ENCODE measurements around the gene LARP1. TPM values are rescaled to one million over a fixed set of nuclear protein-coding genes. Genes with fewer than 3 reads are reported as not detected.
A peak's percentile ranks its signal among the peaks of the same experiment; 100 is the strongest.
"Not testable (repeated sequence)": the region's sequence is repeated elsewhere in the genome, so short reads cannot be mapped to it uniquely, and the experiment has no call there.

LARP1 gene
- polyA plus RNA-seq, 4 donors: 16.8 to 104 (median 43.0) TPM

DNA sequence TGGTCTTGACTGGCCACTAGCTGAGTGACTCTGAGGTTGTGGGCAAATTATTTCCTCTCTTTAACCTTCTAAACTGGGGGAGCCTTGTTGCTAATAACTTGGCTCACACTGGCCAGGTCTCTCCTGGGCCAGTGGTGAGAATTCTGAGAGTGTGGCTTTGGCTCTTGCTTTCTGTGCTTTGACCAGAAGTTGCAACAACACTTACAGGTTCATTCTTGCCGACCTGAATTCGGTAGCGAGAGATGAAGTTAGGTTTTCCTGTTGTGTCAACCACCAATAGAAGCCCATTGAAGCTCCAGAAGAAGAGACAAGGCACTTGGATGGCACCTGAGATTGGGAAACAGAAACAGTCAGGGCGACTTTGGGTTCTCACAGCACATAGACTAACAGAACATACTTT is 75.4 kb downstream of the LARP1 start:
- Histone ChIP-seq H3K36me3 (ENCODE audit: control insufficient read depth in 3 of 3, insufficient read depth in 2 of 3, low read depth in 1 of 3, low read length in 3 of 3) (peaks cover 0 to 35% (median 0%) of the 10 kb centered on the region in 3 donors), H3K4me3 (ENCODE audit: low read depth in 1 of 3, low read length in 3 of 3) (no peak overlapping the region), H3K27ac (ENCODE audit: low read depth in 1 of 3, low read length in 2 of 3) (peak overlapping the region in 1 of 3 donors; percentile 14), H3K9me3 (ENCODE audit: control insufficient read depth in 2 of 2, insufficient read depth in 1 of 2, low read depth in 1 of 2, low read length in 1 of 2) (no peaks in the 10 kb centered on the region), H3K27me3 (ENCODE audit: control insufficient read depth in 3 of 3, insufficient read depth in 3 of 3, low read length in 3 of 3) (no peaks in the 10 kb centered on the region), H3K4me1 (ENCODE audit: control insufficient read depth in 3 of 3, insufficient read depth in 2 of 3, low read depth in 1 of 3, low read length in 2 of 3) (peaks cover 0 to 11% (median 0%) of the 10 kb centered on the region in 3 donors)
- DNase-seq: no peak
- FAIRE-seq: no peak
- 92 to 96% (median 94%) methylated on average over 4 of the region's 4 CpGs for WGBS, 3 donors

DNA sequence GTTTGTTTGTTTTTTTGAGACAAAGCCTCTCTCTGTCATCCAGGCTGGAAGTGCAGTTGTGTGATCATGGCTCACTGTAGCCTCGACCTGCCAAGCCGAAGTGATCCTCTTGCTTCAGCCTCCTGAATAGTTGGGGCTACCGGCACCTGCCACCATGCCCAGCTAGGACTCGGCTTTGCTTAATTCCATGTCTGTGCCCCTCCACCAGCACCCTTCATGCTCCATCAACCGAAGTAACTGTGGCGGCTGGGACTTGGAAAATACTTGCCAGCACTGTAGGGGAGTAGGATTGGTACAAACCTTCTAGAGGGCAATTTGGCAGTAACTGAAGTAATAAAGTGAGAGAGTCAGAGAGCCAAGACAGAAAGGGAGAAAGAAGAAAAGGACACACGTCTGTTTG is 76.3 kb downstream of the LARP1 start:
- no peaks in the 10 kb centered on the region for H3K9me3 ChIP-seq (ENCODE audit: control insufficient read depth in 2 of 2, insufficient read depth in 1 of 2, low read depth in 1 of 2, low read length in 1 of 2)
- H3K27me3 ChIP-seq (ENCODE audit: control insufficient read depth in 3 of 3, insufficient read depth in 3 of 3, low read length in 3 of 3): no peaks in the 10 kb centered on the region
- FAIRE-seq (no peak), DNase-seq (no peak)
- H3K27ac ChIP-seq (ENCODE audit: low read depth in 1 of 3, low read length in 2 of 3): no peak overlapping the region
- 92 to 97% (median 92%) methylated on average over 7 of the region's 7 CpGs for WGBS, 3 donors
- H3K4me3 ChIP-seq (ENCODE audit: low read depth in 1 of 3, low read length in 3 of 3): no peak overlapping the region
- peaks cover 0 to 35% (median 0%) of the 10 kb centered on the region in 3 donors for H3K36me3 ChIP-seq (ENCODE audit: control insufficient read depth in 3 of 3, insufficient read depth in 2 of 3, low read depth in 1 of 3, low read length in 3 of 3)
- peaks cover 0 to 11% (median 0%) of the 10 kb centered on the region in 3 donors for H3K4me1 ChIP-seq (ENCODE audit: control insufficient read depth in 3 of 3, insufficient read depth in 2 of 3, low read depth in 1 of 3, low read length in 2 of 3)

DNA sequence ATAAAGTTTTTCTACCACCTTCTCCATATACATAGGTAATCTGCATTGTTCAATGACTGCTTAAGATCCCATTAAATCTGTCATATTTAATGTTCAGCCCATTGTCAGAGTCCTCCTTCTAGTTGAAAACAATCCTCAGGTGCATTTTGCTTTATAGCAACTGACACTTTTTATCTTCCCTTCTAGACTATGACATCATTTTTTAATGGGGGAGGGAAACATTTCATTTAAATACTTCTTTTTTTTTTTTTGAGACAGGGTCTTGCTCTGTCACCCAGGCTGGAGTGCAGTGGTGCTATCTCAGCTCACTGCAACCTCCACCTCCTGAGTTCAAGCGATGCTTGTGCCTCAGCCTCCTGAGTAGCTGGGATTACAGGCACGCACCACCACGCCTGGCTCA is 77.6 kb downstream of the LARP1 start:
- H3K9me3 ChIP-seq (ENCODE audit: control insufficient read depth in 2 of 2, insufficient read depth in 1 of 2, low read depth in 1 of 2, low read length in 1 of 2); H3K27me3 ChIP-seq (ENCODE audit: control insufficient read depth in 3 of 3, insufficient read depth in 3 of 3, low read length in 3 of 3); FAIRE-seq; DNase-seq; H3K4me3 ChIP-seq (ENCODE audit: low read depth in 1 of 3, low read length in 3 of 3); H3K27ac ChIP-seq (ENCODE audit: low read depth in 1 of 3, low read length in 2 of 3): not testable (repeated sequence)
- peaks cover under 1 to 21% (median 2%) of the 10 kb centered on the region in 3 donors for H3K4me1 ChIP-seq (ENCODE audit: control insufficient read depth in 3 of 3, insufficient read depth in 2 of 3, low read depth in 1 of 3, low read length in 2 of 3)
- H3K36me3 ChIP-seq (ENCODE audit: control insufficient read depth in 3 of 3, insufficient read depth in 2 of 3, low read depth in 1 of 3, low read length in 3 of 3): peaks cover 0 to 25% (median 0%) of the 10 kb centered on the region in 3 donors
- WGBS, 3 donors: 95 to 98% (median 98%) methylated on average over 3 of the region's 3 CpGs

DNA sequence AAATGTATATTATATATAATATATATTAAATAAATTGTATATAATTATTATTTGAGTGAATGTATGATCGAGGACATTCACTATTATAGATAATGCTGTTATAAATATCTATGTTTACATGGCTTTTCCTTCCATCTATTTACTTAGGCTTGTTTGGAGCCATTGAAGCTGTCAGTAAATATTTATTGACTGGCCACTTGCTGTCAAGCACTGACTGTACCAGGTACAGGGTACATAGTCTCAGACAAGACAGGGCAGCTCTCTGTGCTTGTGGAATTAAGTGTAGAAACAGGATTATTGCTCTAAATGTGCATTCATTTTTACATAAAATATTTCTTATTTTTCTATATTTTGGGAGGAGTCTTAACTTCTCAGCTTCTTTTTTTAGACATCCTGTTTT is 78.9 kb downstream of the LARP1 start:
- Histone ChIP-seq H3K27ac (ENCODE audit: low read depth in 1 of 3, low read length in 2 of 3) (no peak overlapping the region), H3K27me3 (ENCODE audit: control insufficient read depth in 3 of 3, insufficient read depth in 3 of 3, low read length in 3 of 3) (no peaks in the 10 kb centered on the region), H3K9me3 (ENCODE audit: control insufficient read depth in 2 of 2, insufficient read depth in 1 of 2, low read depth in 1 of 2, low read length in 1 of 2) (no peaks in the 10 kb centered on the region), H3K4me1 (ENCODE audit: control insufficient read depth in 3 of 3, insufficient read depth in 2 of 3, low read depth in 1 of 3, low read length in 2 of 3) (peaks cover 2 to 27% (median 2%) of the 10 kb centered on the region in 3 donors), H3K4me3 (ENCODE audit: low read depth in 1 of 3, low read length in 3 of 3) (no peak overlapping the region), H3K36me3 (ENCODE audit: control insufficient read depth in 3 of 3, insufficient read depth in 2 of 3, low read depth in 1 of 3, low read length in 3 of 3) (peaks cover 0 to 19% (median 0%) of the 10 kb centered on the region in 3 donors)
- no peak for FAIRE-seq
- no peak for DNase-seq
- WGBS, 3 donors: 64 to 88% (median 71%) methylated on average over 1 of the region's 1 CpG

DNA sequence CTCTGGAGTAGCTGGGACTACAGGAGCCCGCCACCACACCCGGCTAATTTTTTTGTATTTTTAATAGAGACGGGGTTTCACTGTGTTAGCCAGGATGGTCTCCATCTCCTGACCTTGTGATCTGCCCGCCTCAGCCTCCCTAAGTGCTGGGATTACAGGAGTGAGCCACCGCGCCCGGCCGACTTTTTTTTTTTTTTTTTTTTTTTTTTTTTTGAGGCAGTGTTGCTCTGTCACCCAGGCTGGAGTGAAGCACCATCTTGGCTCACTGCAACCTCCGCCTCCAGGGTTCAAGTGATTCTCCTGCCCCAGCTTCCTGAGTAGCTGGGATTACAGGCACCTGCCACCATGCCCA is 80.5 kb downstream of the LARP1 start:
- 11 to 62% (median 44%) methylated on average over 8 to 9 of the region's 9 CpGs for WGBS, 3 donors
- H3K27ac ChIP-seq (ENCODE audit: low read depth in 1 of 3, low read length in 2 of 3): peak overlapping the region in 1 of 3 donors; percentile 24
- FAIRE-seq: not testable (repeated sequence)

DNA sequence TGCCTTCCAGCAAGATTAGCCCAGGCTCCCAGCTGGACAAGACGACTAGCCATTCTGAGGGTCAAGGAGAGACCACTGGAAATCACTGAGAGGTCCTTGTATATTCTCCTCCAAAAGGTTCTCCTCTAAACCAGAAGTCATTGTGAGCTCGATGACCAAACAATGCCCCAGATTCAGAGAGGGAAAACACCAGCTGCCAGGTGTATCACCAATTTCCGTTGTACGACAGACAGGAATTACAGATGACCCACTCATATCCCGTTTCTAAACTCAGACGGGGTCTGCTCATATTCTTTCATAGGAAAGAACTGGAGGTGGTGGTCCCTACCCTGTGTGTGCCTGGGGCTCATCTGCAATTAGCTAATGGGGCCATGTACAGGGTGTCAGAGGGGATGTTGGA is 81.0 kb downstream of the LARP1 start:
- FAIRE-seq (no peak), DNase-seq (no peak)
- Histone ChIP-seq H3K9me3 (ENCODE audit: control insufficient read depth in 2 of 2, insufficient read depth in 1 of 2, low read depth in 1 of 2, low read length in 1 of 2) (no peaks in the 10 kb centered on the region), H3K4me1 (ENCODE audit: control insufficient read depth in 3 of 3, insufficient read depth in 2 of 3, low read depth in 1 of 3, low read length in 2 of 3) (peaks cover 2 to 27% (median 2%) of the 10 kb centered on the region in 3 donors), H3K27me3 (ENCODE audit: control insufficient read depth in 3 of 3, insufficient read depth in 3 of 3, low read length in 3 of 3) (no peaks in the 10 kb centered on the region), H3K4me3 (ENCODE audit: low read depth in 1 of 3, low read length in 3 of 3) (no peak overlapping the region), H3K27ac (ENCODE audit: low read depth in 1 of 3, low read length in 2 of 3) (peak overlapping the region in 1 of 3 donors; percentile 24), H3K36me3 (ENCODE audit: control insufficient read depth in 3 of 3, insufficient read depth in 2 of 3, low read depth in 1 of 3, low read length in 3 of 3) (peaks cover 0 to 4% (median 0%) of the 10 kb centered on the region in 3 donors)
- WGBS, 3 donors: 52 to 85% (median 71%) methylated on average over 6 of the region's 6 CpGs

More for the DNA sequence above, 80.5 kb downstream of the LARP1 start:
- not testable (repeated sequence) for H3K4me3 ChIP-seq (ENCODE audit: low read depth in 1 of 3, low read length in 3 of 3); DNase-seq; H3K36me3 ChIP-seq (ENCODE audit: control insufficient read depth in 3 of 3, insufficient read depth in 2 of 3, low read depth in 1 of 3, low read length in 3 of 3); H3K9me3 ChIP-seq (ENCODE audit: control insufficient read depth in 2 of 2, insufficient read depth in 1 of 2, low read depth in 1 of 2, low read length in 1 of 2); H3K27me3 ChIP-seq (ENCODE audit: control insufficient read depth in 3 of 3, insufficient read depth in 3 of 3, low read length in 3 of 3)
- peaks cover 2 to 27% (median 2%) of the 10 kb centered on the region in 3 donors for H3K4me1 ChIP-seq (ENCODE audit: control insufficient read depth in 3 of 3, insufficient read depth in 2 of 3, low read depth in 1 of 3, low read length in 2 of 3)

DNA sequence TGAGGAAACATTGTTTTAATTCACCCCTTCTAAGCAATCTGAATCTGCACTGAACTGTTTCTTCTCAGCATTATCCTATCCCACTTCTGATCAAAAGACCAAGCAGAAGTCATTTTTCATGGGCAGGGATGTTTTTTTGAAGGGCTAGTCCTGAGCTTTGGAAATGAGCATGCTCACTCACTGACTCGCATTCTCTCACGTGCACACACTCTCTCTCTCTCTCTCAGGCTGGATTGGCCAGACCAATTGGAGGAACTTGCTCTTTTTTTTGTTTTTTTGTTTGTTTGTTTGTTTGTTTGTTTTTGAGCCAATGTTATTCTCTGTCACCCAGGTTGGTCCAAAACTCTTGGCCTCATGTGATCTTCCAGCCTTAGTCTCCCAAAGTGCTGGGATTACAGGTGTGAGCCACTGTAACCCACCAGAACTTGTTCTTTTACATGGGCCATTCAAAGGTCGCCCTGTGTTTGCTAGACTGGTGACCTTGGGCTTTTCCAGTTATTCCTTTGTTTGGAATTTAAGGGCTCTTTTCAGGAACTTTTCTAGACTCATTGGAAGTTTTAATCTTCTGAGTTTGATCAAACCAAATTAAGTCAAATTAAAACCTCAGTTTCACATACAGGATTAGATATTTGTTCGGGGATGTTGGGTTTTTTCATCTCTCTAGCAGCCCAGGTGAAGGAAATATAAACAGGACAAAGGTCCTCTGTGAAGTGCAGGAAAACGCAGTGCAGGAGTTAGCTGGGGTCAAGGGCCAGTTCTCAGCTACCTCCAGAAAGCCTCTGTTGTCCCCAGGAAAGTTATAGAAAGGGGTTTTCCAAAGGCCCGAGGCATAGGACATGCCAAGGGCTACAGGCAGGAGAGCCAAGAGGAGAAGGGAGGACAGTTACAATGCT is 82.1 kb downstream of the LARP1 start:
- peak overlapping the region; percentile 8 to 70 (median 22) for H3K27ac ChIP-seq (ENCODE audit: low read depth in 1 of 3, low read length in 2 of 3)
- no peaks in the 10 kb centered on the region for H3K27me3 ChIP-seq (ENCODE audit: control insufficient read depth in 3 of 3, insufficient read depth in 3 of 3, low read length in 3 of 3)
- WGBS, 3 donors: 33 to 62% (median 47%) methylated on average over 6 of the region's 6 CpGs
- DNase-seq (peak; percentile 71 to 75), FAIRE-seq (no peak)
- no peak overlapping the region for H3K4me3 ChIP-seq (ENCODE audit: low read depth in 1 of 3, low read length in 3 of 3)
- no peaks in the 10 kb centered on the region for H3K9me3 ChIP-seq (ENCODE audit: control insufficient read depth in 2 of 2, insufficient read depth in 1 of 2, low read depth in 1 of 2, low read length in 1 of 2)
- H3K36me3 ChIP-seq (ENCODE audit: control insufficient read depth in 3 of 3, insufficient read depth in 2 of 3, low read depth in 1 of 3, low read length in 3 of 3): no peaks in the 10 kb centered on the region
- H3K4me1 ChIP-seq (ENCODE audit: control insufficient read depth in 3 of 3, insufficient read depth in 2 of 3, low read depth in 1 of 3, low read length in 2 of 3): peaks cover 2 to 27% (median 2%) of the 10 kb centered on the region in 3 donors

DNA sequence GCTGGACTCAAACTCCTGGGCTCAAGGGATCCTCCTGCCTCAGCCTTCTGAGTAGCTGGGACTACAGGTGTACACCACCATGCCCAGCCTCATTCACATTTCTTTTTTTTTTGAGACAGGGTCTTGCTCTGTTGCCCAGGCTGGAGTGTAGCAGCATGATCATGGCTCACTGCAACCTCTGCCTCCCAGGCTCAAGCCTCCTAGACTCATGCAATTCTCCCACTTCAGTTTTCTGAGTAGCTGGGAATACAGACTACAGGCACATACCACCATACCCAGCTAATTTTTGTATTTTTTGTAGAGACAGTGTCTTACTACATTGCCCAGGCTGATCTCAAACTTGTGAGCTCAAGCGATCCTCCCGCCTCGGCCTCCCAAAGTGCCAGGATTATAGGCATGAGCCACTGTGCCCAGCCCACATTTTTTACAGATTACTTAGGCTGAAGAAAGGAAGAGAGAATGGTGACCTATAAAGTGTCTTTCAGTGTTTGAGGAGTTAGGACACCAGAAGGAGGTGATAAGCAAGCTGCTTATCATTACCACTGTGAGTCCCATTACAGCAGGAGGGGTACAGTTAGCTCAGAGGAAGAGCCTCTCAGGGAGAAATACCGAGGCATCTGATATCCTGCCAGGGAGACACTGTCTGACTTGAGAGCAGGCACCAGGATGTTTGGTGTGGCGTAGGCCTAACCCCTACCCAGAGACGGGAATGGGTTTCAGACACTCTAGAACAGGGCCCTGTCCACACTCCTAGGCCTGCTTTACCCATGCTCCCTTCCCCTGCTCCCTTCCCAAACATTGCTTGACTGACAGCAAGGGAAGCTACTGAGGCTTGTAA is 85.5 kb downstream of the LARP1 start:
- Histone ChIP-seq H3K9me3 (ENCODE audit: control insufficient read depth in 2 of 2, insufficient read depth in 1 of 2, low read depth in 1 of 2, low read length in 1 of 2) (no peaks in the 10 kb centered on the region), H3K36me3 (ENCODE audit: control insufficient read depth in 3 of 3, insufficient read depth in 2 of 3, low read depth in 1 of 3, low read length in 3 of 3) (no peaks in the 10 kb centered on the region), H3K27ac (ENCODE audit: low read depth in 1 of 3, low read length in 2 of 3) (no peak overlapping the region), H3K27me3 (ENCODE audit: control insufficient read depth in 3 of 3, insufficient read depth in 3 of 3, low read length in 3 of 3) (no peaks in the 10 kb centered on the region), H3K4me3 (ENCODE audit: low read depth in 1 of 3, low read length in 3 of 3) (no peak overlapping the region), H3K4me1 (ENCODE audit: control insufficient read depth in 3 of 3, insufficient read depth in 2 of 3, low read depth in 1 of 3, low read length in 2 of 3) (peaks cover 2 to 16% (median 5%) of the 10 kb centered on the region in 3 donors)
- DNase-seq: no peak
- FAIRE-seq: no peak
- 72 to 83% (median 80%) methylated on average over 6 of the region's 6 CpGs for WGBS, 3 donors
